Osteoblast (primary cell): ENCODE measurements around the gene GABRG2. TPM values are rescaled to one million over a fixed set of nuclear protein-coding genes. Genes with fewer than 3 reads are reported as not detected.

Experiments used
- DNase-seq: peaks from one replicate; pipeline ENCODE4 v3.0.0; 2011; ENCODE audit warnings: low spot score, mixed read lengths; ENCODE audit not compliant: insufficient read length; ENCODE audit errors: missing footprints
- H2AFZ ChIP-seq: 2 replicates; pipeline ENCODE4 v1.6.0; 2011; ENCODE audit warnings: mild to moderate bottlenecking, low read length
- H3K27ac ChIP-seq: 2 replicates; pipeline ENCODE4 v1.5.1; 2011; ENCODE audit warnings: mild to moderate bottlenecking, low read depth, low read length, moderate library complexity
- H3K27me3 ChIP-seq: 2 replicates; pipeline ENCODE4 v1.6.0; 2012; ENCODE audit warnings: mild to moderate bottlenecking, control low read depth, inconsistent platforms, low read length, moderate library complexity; ENCODE audit not compliant: insufficient read depth
- H3K36me3 ChIP-seq: 2 replicates; pipeline ENCODE4 v1.5.1; 2011; ENCODE audit warnings: mild to moderate bottlenecking, low read length, control low read depth, moderate library complexity; ENCODE audit not compliant: insufficient read depth
- H3K4me1 ChIP-seq: 2 replicates; pipeline ENCODE4 v1.5.1; 2011; ENCODE audit warnings: mild to moderate bottlenecking, low read length, control low read depth, moderate library complexity; ENCODE audit not compliant: insufficient read depth
- H3K4me2 ChIP-seq: 2 replicates; pipeline ENCODE4 v1.6.0; 2011; ENCODE audit warnings: mild to moderate bottlenecking, low read length; ENCODE audit not compliant: insufficient read depth
- H3K4me3 ChIP-seq: fragments of 200-600 bp; sonication (generic); 3 replicates; pipeline ENCODE4 v1.5.1; 2012; ENCODE audit warnings: mild to moderate bottlenecking, low read length, inconsistent platforms; ENCODE audit not compliant: insufficient read depth
- H3K79me2 ChIP-seq: 2 replicates; pipeline ENCODE4 v1.6.0; 2012; ENCODE audit warnings: mild to moderate bottlenecking, low read length, control low read depth, inconsistent platforms; ENCODE audit not compliant: insufficient read depth
- H3K9me3 ChIP-seq: 2 replicates; pipeline ENCODE4 v1.5.1; 2011; ENCODE audit warnings: low read depth, low read length, control low read depth
- H4K20me1 ChIP-seq: 2 replicates; pipeline ENCODE4 v1.6.0; 2012; ENCODE audit warnings: mild to moderate bottlenecking, low read length, control low read depth; ENCODE audit not compliant: insufficient read depth
- total RNA-seq: library from RNA; depleted of rRNA; stranded (reverse); fragments of >200 nt; gene quantifications from 2 replicates; pipeline ENCODE4 v1.2.3, GENCODE V29; 2012
- TF ChIP-seq, protein P1 (sequence below): IDR thresholded peaks from 2 replicates; pipeline ENCODE4 v1.5.1; 2011; ENCODE audit warnings: mild to moderate bottlenecking, low read depth, low read length, moderate library complexity; ENCODE audit errors: extremely low read depth

GABRG2 gene
- total RNA-seq, 1 donor, result not detected

DNA sequence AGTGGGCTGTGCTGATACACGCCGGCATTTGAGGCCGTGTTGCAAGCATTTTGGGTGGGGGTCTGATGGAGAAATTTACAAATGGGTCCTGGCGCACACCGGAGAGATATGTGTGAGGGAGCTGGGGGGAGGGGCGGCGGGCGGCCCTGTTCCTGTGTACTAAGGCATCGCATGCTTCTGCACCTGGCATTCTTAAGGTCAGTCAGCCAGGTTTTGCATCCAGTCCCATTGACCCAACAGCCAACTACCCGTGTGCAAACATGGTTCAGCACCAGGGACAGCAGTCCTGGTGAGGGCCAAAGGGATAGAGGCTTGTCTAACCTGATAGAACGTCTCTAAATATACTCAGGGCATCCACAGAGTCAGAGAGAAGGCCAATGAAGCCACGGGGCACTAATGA lies 839 bp downstream of the GABRG2 start:
- no peaks in the 10 kb centered on the region for H3K79me2 ChIP-seq
- no peak overlapping the region for H3K27ac ChIP-seq
- H3K27me3 ChIP-seq, result no peaks in the 10 kb centered on the region
- no peak for DNase-seq
- H3K9me3 ChIP-seq, result peaks cover 2% of the 10 kb centered on the region
- no peak overlapping the region for H2AFZ ChIP-seq
- H4K20me1 ChIP-seq, result no peaks in the 10 kb centered on the region
- TF ChIP-seq, protein P1, sequence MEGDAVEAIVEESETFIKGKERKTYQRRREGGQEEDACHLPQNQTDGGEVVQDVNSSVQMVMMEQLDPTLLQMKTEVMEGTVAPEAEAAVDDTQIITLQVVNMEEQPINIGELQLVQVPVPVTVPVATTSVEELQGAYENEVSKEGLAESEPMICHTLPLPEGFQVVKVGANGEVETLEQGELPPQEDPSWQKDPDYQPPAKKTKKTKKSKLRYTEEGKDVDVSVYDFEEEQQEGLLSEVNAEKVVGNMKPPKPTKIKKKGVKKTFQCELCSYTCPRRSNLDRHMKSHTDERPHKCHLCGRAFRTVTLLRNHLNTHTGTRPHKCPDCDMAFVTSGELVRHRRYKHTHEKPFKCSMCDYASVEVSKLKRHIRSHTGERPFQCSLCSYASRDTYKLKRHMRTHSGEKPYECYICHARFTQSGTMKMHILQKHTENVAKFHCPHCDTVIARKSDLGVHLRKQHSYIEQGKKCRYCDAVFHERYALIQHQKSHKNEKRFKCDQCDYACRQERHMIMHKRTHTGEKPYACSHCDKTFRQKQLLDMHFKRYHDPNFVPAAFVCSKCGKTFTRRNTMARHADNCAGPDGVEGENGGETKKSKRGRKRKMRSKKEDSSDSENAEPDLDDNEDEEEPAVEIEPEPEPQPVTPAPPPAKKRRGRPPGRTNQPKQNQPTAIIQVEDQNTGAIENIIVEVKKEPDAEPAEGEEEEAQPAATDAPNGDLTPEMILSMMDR, result no peak
- no peaks in the 10 kb centered on the region for H3K36me3 ChIP-seq
- H3K4me2 ChIP-seq, result no peak overlapping the region
- H3K4me1 ChIP-seq, result no peaks in the 10 kb centered on the region
- H3K4me3 ChIP-seq, result no peak overlapping the region

DNA sequence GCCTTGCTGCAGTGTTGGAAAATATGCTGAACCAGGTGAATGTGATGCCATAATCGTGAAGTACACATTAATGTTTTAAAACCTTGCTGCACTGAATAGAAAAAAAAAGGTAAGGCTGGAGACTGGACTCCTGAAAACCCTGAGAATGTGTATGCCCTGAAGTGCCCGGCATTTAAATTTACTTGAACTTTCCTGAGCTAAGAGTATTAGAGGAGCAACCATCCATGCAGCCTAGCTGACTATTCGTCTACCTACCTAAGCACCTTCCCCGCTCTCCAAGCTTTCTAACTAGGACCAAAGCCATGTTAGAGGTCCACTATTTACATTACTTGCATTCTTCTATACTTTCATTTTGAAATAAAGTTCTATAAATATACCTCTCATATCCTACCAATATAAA lies 1.4 kb downstream of the GABRG2 start:
- Histone ChIP-seq H3K4me2 (no peak overlapping the region), H3K27ac (no peak overlapping the region), H3K9me3 (peaks cover 2% of the 10 kb centered on the region), H3K79me2 (no peaks in the 10 kb centered on the region), H2AFZ (no peak overlapping the region), H3K27me3 (no peaks in the 10 kb centered on the region), H3K4me3 (no peak overlapping the region), H3K36me3 (no peaks in the 10 kb centered on the region), H3K4me1 (no peaks in the 10 kb centered on the region), H4K20me1 (no peaks in the 10 kb centered on the region)
- TF ChIP-seq, protein P1, result no peak
- no peak for DNase-seq

DNA sequence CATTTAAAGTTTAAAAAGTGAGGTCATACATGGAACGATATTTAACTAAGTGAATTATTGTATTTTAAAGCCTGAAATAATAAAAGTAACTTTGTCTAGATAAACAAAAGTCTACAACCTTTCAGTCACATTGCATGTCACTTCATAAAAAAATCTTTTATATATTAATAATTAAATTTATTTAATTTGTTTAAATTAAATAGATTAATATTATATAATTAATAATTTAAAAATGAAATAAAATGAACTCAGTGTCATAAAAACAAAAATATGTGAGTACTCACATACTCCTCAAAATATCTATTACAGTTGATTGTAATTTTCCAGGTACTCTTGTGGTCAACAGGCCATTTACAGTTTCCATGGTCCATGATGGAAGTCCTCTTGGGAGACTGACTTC lies 11.2 kb downstream of the GABRG2 start:
- Histone ChIP-seq H3K4me3 (no peak overlapping the region), H3K36me3 (no peaks in the 10 kb centered on the region), H3K27me3 (no peaks in the 10 kb centered on the region), H3K27ac (no peak overlapping the region), H3K9me3 (no peaks in the 10 kb centered on the region), H4K20me1 (no peaks in the 10 kb centered on the region), H2AFZ (no peak overlapping the region), H3K79me2 (no peaks in the 10 kb centered on the region), H3K4me2 (no peak overlapping the region), H3K4me1 (no peaks in the 10 kb centered on the region)
- TF ChIP-seq, protein P1, result no peak
- no peak for DNase-seq

DNA sequence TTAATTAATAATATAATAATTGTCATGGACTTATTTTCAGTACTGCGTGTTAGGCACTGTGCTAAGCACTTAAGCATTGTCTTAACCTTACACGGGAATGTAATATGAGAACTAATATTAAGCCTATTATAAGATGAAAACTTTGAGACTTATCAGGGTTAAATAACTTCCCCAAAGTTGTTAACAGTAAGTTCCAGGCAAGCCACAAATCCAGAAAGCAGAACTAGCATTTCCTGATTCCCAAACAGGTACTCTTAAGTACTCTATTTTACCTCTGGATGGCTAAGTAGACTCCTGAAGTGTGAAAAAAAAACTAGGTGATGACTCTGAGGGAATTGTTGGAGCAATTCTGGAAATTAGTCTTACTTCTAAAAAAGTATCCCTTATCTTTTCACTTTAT lies 23.8 kb downstream of the GABRG2 start:
- H3K27me3 ChIP-seq, result no peaks in the 10 kb centered on the region
- H3K27ac ChIP-seq, result no peak overlapping the region
- no peak for DNase-seq
- no peaks in the 10 kb centered on the region for H3K79me2 ChIP-seq
- no peaks in the 10 kb centered on the region for H3K4me1 ChIP-seq
- no peaks in the 10 kb centered on the region for H4K20me1 ChIP-seq
- no peak overlapping the region for H3K4me2 ChIP-seq
- H3K4me3 ChIP-seq, result no peak overlapping the region
- H3K9me3 ChIP-seq, result peaks cover 2% of the 10 kb centered on the region
- TF ChIP-seq, protein P1, result no peak
- no peak overlapping the region for H2AFZ ChIP-seq
- no peaks in the 10 kb centered on the region for H3K36me3 ChIP-seq
